Measurements from ENCODE around the gene TEX2.
"Not testable (repeated sequence)": the region's sequence is repeated elsewhere in the genome, so short reads cannot be mapped to it uniquely, and the experiment has no call there.

TEX2 gene

GRCh38 chr17:64208656-64209055, 54.4 kb downstream of the TEX2 start:
- not testable (repeated sequence) for DNase-seq

GRCh38 chr17:64205804-64206203, 57.3 kb downstream of the TEX2 start:
- no peak for DNase-seq

DNA sequence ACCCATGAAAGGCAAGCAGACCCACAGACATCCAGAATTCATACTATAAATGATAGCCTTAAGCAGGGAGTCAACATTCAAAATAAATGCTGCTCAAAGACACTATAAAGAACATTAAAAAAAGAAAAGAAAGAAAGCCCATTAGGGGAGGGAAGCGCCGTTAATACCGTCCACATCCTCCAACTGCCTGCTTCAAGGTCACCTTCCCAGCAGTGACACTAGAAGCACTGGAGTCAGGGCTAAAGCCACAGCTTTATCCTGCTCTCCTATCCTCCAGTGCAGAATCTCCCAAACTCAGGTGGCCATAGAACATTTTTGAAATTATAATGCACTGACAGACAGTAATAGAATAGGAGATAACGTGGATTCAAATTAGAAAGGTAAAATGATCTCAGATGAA, 59.4 kb downstream of the TEX2 start:
- DNase-seq: no peak

DNA sequence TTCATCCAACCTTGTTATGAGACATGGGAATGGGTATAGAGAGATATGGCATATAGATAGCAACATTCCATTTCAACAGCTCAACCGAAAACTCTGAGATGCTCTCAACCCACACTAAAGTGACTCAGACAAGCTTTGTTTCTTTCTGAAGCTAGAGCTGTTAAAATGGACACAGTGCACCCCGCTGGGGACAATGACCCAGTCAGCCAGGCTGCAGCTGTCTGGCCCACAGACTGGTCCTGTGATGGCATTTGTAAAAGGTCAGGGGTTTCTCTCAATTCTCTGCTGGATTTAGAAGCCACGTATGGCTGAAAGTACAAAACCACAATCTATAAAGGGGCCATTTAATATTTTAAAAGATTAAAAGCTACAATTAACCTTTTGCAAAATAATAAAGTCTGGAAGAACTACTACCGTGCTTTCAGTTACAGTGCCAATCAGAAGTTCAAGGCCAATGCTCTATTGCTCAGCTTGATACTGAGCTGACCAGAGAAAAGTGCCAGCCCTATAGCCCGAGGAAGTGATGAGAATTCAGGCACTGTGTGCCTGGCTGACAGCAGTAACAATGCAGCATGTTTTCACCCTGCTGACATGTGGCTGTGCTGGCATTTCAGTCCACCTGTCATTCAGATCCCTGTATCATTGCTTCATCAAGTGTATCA, 60.2 kb downstream of the TEX2 start:
- no peak for DNase-seq

GRCh38 chr17:64200080-64201032, 62.7 kb downstream of the TEX2 start:
- no peak for DNase-seq

DNA sequence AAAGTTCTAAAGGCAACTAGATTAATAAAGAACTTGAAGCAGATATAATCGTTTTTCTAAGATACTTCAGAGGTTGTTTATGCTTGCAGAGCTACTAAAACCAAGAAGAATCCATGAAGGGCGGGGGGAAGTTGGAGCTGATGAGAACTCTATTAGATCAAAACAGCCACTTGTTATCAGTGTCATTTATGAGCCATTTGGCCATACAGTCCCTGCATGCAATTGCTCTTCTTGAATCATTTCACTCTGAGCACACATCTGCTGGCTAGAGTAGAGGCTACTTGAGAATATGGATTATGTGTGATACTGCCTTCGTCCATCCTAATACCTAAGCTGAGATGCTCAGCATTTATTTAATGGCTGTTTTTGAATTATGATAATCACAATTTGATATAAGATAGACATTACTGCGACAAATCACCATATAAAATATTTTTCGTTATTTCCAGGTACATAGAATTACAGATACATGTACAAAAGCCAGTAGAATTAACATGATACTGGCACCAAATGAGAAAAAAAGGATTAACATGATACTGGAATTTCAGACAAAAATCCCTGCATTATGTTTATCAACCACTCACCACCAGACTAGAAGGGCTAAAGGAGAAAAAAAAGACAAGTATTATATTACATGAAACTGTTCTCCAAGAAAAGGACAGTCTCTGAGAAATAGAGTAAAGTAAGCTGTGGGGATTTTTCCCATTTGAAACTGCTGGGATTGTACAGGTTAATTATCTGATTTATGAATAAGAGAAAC, 64.5 kb downstream of the TEX2 start:
- no peak for DNase-seq

- DNase-seq: no peak
These were observed 66.5 kb downstream of the TEX2 start for GRCh38 chr17:64196601-64197000.

- no peak for DNase-seq
These were observed 69.5 kb downstream of the TEX2 start for GRCh38 chr17:64193561-64193960.

DNA sequence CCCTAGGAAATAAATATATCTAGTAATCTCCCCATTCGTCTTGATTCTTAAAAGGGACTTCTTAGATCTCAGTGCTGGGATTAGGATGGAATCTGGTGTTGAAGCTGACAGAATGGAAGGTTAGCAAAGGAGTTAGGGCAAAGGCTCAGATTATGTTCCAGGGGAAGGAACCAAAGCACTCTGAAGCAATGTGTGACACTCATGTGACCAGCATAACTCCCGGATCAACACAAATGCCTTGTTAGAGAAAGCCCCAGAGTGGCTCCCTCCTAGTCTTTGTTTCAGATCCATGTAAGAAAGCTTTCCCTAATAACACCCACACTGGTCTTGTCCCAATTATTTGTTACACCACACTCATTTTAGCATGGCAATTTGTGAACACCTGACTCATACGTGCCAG, 70.5 kb downstream of the TEX2 start:
- DNase-seq: no peak

DNA sequence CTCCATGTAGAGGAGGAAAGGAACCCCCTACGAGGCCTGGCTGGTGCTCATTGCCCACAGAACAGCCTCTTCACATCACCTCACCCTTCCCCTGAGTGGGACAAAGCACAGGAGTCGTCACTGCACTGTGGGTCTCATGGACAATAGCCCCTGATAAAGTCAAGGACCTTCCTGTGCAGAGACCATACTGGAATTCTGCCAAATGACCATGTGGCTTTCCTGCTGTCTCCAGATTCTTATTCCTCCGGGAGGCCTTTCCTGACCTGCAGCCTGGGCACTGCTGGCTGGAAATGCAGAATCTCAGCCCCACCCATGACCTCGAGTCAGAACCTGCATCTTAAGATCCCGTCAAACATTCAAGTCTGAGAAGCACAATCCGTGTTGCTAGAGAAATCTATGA, 72.6 kb downstream of the TEX2 start:
- no peak for DNase-seq

DNA sequence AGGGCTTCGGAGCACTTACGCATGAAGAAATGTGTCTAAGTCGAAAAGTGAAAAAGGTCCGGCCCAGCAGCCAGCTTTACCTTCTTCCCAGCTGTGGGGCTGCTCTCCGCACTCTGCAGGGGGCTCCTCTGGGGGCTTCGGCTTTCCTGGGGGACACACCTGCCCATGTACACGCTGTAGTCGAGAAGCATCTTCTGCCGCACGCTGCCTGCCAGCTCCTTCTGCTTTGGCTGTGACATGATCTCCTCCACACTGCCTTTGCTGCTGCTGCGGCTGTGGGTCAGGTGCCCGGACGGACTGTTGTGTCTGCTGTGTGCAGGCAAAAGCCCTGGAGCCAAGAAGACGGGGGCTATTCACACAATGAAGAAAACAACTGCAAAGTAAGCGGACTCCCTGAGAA, 75.0 kb downstream of the TEX2 start:
- DNase-seq: no peak

GRCh38 chr17:64187093-64187895, 75.8 kb downstream of the TEX2 start:
- no peak for DNase-seq

- no peak for DNase-seq
These were observed 76.6 kb downstream of the TEX2 start for GRCh38 chr17:64186171-64187092.

GRCh38 chr17:64185557-64185956, 77.5 kb downstream of the TEX2 start:
- DNase-seq: not testable (repeated sequence)

DNA sequence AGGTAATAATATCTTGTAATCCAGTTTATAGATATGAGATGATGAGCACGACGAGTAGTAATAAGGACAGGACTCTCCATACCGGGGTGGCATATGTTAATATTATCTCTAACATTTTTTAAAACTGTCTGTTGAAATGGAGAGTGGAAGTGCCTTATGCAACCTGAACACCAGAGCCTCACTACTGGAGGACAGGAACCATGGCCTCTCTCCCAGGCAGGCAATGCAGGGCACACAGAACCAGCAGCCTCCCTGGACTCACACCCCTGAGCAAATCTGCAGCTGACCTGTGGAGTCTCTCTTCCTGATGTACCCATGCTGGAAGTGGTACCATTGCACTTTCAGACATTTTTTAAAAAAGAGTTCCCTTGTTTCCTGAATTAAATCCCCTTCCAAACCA, 78.0 kb downstream of the TEX2 start:
- no peak for DNase-seq

- no peak for DNase-seq
These were observed 79.2 kb downstream of the TEX2 start for GRCh38 chr17:64183815-64184214.

DNA sequence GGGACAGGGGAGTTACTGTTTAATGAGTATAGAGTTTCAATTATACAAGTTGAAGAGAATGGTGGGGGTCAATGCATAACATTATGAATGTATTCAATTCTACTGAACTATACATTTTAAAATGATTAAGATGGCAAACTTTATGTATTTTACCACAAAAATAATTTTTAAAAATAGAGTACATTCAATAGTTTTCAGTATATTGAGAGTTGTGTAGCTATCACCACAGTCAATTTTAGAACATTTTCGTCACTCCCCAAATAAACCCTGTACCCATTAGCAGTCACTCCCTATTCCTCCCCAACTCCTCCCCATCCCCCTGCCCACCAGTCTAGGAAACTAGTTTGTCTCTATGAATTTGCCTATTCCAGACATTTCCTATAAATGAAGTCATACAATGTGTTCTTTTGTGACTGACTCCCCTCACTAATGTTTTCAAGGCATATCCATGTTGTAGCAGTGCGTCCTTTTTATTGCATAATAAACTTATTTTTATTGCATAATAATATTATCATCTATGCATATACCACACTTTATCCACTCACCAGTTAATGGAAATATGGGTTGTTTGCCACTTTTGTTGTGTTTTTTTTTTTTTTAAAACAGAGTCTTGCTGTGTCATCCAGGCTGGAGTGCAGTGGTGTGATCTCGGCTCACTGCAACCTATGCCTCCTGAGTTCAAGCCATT, 80.6 kb downstream of the TEX2 start:
- no peak for DNase-seq

- DNase-seq: no peak
These were observed 82.7 kb downstream of the TEX2 start for GRCh38 chr17:64180089-64181073.

GRCh38 chr17:64179024-64179423, 84.0 kb downstream of the TEX2 start:
- DNase-seq: not testable (repeated sequence)
